Measurements from ENCODE around the gene HAP1. TPM values are rescaled to one million over a fixed set of nuclear protein-coding genes. Genes with fewer than 3 reads are reported as not detected.
A peak's percentile ranks its signal among the peaks of the same experiment; 100 is the strongest.
"Not testable (repeated sequence)": the region's sequence is repeated elsewhere in the genome, so short reads cannot be mapped to it uniquely, and the experiment has no call there.

HAP1 gene
- total and polyA plus RNA-seq, 10 donors: 0.33 to 8.4 (median 1.1) TPM

- WGBS, 5 donors: 70 to 100% (median 94%) methylated on average over 1 of the region's 1 CpG
- Histone ChIP-seq H3K9me3 (no peaks in the 10 kb centered on the region), H3K27ac (peak overlapping the region in 2 of 8 donors; percentile 36 to 78), H3K4me3 (no peak overlapping the region), H3K27me3 (replicated peaks in 1 of 7) (peaks cover 0 to 33% (median 7%) of the 10 kb centered on the region in 7 donors), H3K4me1 (peaks cover 26 to 96% (median 62%) of the 10 kb centered on the region in 6 donors), H3K36me3 (no peaks in the 10 kb centered on the region)
- no peak for DNase-seq
- intact Hi-C loops (cut with DNase I; ENCODE audit: low total_unique reads): no loop called here
- TF ChIP-seq, protein P1, sequence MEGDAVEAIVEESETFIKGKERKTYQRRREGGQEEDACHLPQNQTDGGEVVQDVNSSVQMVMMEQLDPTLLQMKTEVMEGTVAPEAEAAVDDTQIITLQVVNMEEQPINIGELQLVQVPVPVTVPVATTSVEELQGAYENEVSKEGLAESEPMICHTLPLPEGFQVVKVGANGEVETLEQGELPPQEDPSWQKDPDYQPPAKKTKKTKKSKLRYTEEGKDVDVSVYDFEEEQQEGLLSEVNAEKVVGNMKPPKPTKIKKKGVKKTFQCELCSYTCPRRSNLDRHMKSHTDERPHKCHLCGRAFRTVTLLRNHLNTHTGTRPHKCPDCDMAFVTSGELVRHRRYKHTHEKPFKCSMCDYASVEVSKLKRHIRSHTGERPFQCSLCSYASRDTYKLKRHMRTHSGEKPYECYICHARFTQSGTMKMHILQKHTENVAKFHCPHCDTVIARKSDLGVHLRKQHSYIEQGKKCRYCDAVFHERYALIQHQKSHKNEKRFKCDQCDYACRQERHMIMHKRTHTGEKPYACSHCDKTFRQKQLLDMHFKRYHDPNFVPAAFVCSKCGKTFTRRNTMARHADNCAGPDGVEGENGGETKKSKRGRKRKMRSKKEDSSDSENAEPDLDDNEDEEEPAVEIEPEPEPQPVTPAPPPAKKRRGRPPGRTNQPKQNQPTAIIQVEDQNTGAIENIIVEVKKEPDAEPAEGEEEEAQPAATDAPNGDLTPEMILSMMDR (IDR thresholded peaks at IDR 0.05 in 8 of 11, conservative IDR thresholded peaks at IDR 0.05 in 3 of 11): no peak
- TF ChIP-seq POLR2A (IDR thresholded peaks at IDR 0.05) (no peak), POLR2AphosphoS5 (IDR thresholded peaks at IDR 0.05) (no peak)
Observed at GRCh38 chr17:41779954-41780353, 45.5 kb upstream of the HAP1 start.

GRCh38 chr17:41777574-41778188 lies 43.2 kb upstream of the HAP1 start:
- TF ChIP-seq POLR2AphosphoS5 (IDR thresholded peaks at IDR 0.05) (peak; percentile 62 to 75 (median 66)), POLR2A (IDR thresholded peaks at IDR 0.05) (no peak)
- TF ChIP-seq, protein P1 (IDR thresholded peaks at IDR 0.05 in 8 of 11, conservative IDR thresholded peaks at IDR 0.05 in 3 of 11): peak in 2 of 11 experiments; percentile 22 to 23
- intact Hi-C loops (cut with DNase I; ENCODE audit: low total_unique reads): no loop called here
- peaks cover 16 to 96% (median 49%) of the 10 kb centered on the region in 6 donors for H3K4me1 ChIP-seq
- no peaks in the 10 kb centered on the region for H3K9me3 ChIP-seq
- 28 to 37% (median 31%) methylated on average over 10 to 12 of the region's 12 CpGs for WGBS, 5 donors
- peaks cover 0 to 11% (median 0%) of the 10 kb centered on the region in 7 donors for H3K27me3 ChIP-seq (replicated peaks in 1 of 7)
- no peak overlapping the region for H3K4me3 ChIP-seq
- no peak for DNase-seq
- H3K27ac ChIP-seq: peak overlapping the region in 7 of 8 donors; percentile 62 to 83 (median 73)
- H3K36me3 ChIP-seq: no peaks in the 10 kb centered on the region

DNA sequence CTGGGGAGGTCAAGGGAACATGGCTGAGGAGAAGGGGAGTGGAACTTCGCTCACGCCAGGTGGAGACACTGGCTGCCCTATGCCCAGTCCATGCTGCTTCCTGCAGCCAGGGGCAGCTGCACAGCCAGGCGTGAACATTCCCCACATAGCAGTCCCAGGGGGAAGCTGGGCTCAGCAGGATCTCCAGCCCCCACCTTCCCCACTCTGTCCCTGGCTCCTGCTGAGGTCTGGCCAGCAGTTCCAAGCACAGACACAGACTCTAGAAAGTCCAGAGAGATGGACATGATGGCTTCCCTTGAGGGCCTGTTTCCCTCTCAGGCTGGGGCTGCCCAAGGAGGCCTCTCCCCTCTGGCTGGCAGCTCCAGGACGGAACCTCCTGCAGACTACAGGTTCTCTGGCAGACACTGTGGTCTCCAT lies 42.7 kb upstream of the HAP1 start:
- peak overlapping the region in 7 of 8 donors; percentile 2 to 83 (median 70) for H3K27ac ChIP-seq
- no peak overlapping the region for H3K4me3 ChIP-seq
- TF ChIP-seq, protein P1 (IDR thresholded peaks at IDR 0.05 in 8 of 11, conservative IDR thresholded peaks at IDR 0.05 in 3 of 11): peak in 3 of 11 experiments; percentile 3 to 18 (median 16)
- TF ChIP-seq POLR2AphosphoS5 (IDR thresholded peaks at IDR 0.05): no peak
- intact Hi-C loops (cut with DNase I; ENCODE audit: low total_unique reads): no loop called here
- WGBS, 5 donors: 36 to 60% (median 56%) methylated on average over 3 to 4 of the region's 4 CpGs
- DNase-seq: no peak
- no peaks in the 10 kb centered on the region for H3K36me3 ChIP-seq
- H3K27me3 ChIP-seq (replicated peaks in 1 of 7): peaks cover 0 to 5% (median 0%) of the 10 kb centered on the region in 7 donors
- H3K4me1 ChIP-seq: peaks cover 11 to 96% (median 47%) of the 10 kb centered on the region in 6 donors
- H3K9me3 ChIP-seq: no peaks in the 10 kb centered on the region

DNA sequence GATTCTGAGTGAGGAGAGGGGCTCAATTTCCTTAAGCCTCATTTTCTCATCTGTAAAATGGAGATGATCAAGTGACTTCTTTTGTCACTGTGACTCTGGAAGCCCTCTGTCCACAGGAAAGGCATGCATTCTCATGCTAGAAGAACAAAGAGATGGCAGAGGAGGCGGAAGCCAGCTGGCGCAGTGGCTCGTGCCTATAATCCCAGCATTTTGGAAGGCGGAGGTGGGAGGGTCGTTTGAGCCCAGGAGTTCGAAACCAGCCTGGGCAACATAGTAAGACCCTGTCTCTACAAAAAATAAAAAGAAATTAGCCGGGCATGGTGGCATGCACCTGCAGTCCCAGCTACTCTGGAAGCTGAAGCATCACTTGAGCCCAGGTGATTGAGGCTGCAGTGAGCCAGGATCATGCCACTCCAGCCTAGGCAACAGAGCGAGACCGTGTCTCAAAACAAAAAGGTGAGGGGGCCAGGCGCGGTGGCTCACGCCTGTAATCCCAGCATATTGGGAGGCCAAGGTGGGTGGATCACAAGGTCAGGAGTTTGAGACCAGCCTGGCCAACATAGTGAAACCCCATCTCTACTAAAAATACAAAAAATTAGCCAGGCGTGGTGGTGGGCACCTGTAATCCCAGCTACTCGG lies 41.9 kb upstream of the HAP1 start:
- H3K36me3 ChIP-seq; H3K9me3 ChIP-seq; H3K4me3 ChIP-seq; intact Hi-C loops (cut with DNase I; ENCODE audit: low total_unique reads); DNase-seq; H3K27me3 ChIP-seq (replicated peaks in 1 of 7): not testable (repeated sequence)
- H3K27ac ChIP-seq: peak overlapping the region in 4 of 8 donors; percentile 70 to 83 (median 78)
- 81 to 89% (median 84%) methylated on average over 14 of the region's 14 CpGs for WGBS, 5 donors
- H3K4me1 ChIP-seq: peaks cover 11 to 88% (median 45%) of the 10 kb centered on the region in 6 donors
